HAP-1 (cell line): ENCODE measurements around the gene ADCYAP1R1.

Experiments used
- DNase-seq, 2 experiments: peaks; one replicate each; pipeline ENCODE4 v3.0.0-alpha.2; 2016 to 2020; ENCODE audit warnings: low spot score in 2 of 2
- H3K27me3 ChIP-seq: fragments of 250-450 bp; sonication (Bioruptor Pico); 2 replicates; pipeline ENCODE4 v1.5.1; 2020; ENCODE audit warnings: low read depth, mild to moderate bottlenecking, moderate library complexity
- H3K36me3 ChIP-seq: fragments of 250-450 bp; sonication (Bioruptor Pico); replicated peaks from 2 replicates; pipeline ENCODE4 v1.5.1; 2020; ENCODE audit warnings: mild to moderate bottlenecking
- H3K4me1 ChIP-seq: fragments of 250-450 bp; sonication (Bioruptor Pico); 2 replicates; pipeline ENCODE4 v1.5.1; 2020; ENCODE audit warnings: mild to moderate bottlenecking
- H3K4me3 ChIP-seq: fragments of 250-450 bp; sonication (Bioruptor Pico); 2 replicates; pipeline ENCODE4 v1.5.1; 2020; ENCODE audit warnings: mild to moderate bottlenecking, moderate library complexity
- H3K9me3 ChIP-seq: fragments of 250-450 bp; sonication (Bioruptor Pico); 2 replicates; pipeline ENCODE4 v1.5.1; 2020; ENCODE audit warnings: mild to moderate bottlenecking, moderate library complexity
- in situ Hi-C: fragments of 300-500 bp; cut with MboI; formaldehyde crosslinking; loops from 3 replicates; pipeline ENCODE4 v1.14.3; 2020; ENCODE audit warnings: low sequenced_read_pairs, inconsistent platforms, mixed read lengths

The ADCYAP1R1 gene

DNA sequence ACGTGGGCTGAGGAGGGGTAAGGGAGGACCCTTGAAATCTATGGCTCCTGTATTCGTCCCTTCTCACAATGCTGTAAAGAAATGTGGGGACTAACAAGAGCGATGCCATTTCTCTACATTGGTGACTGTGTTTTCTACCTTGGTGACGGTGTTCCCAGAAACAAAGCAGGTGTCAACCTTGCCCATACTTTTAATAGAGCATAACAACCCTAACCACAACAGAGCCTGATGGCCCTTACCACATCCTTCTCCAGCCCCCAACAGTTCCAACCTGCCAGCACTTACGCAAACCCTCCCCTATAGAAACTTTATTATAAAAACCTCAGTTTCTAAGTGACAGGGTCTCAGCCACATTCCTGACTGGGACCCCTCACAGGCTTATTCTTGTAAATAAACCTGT is 28.2 kb upstream of the ADCYAP1R1 start:
- no peaks in the 10 kb centered on the region for H3K27me3 ChIP-seq
- in situ Hi-C loops = no loop called here
- no peaks in the 10 kb centered on the region for H3K9me3 ChIP-seq
- DNase-seq = no peak
- H3K36me3 ChIP-seq = no peaks in the 10 kb centered on the region
- H3K4me3 ChIP-seq = no peak overlapping the region
- H3K4me1 ChIP-seq = no peaks in the 10 kb centered on the region

DNA sequence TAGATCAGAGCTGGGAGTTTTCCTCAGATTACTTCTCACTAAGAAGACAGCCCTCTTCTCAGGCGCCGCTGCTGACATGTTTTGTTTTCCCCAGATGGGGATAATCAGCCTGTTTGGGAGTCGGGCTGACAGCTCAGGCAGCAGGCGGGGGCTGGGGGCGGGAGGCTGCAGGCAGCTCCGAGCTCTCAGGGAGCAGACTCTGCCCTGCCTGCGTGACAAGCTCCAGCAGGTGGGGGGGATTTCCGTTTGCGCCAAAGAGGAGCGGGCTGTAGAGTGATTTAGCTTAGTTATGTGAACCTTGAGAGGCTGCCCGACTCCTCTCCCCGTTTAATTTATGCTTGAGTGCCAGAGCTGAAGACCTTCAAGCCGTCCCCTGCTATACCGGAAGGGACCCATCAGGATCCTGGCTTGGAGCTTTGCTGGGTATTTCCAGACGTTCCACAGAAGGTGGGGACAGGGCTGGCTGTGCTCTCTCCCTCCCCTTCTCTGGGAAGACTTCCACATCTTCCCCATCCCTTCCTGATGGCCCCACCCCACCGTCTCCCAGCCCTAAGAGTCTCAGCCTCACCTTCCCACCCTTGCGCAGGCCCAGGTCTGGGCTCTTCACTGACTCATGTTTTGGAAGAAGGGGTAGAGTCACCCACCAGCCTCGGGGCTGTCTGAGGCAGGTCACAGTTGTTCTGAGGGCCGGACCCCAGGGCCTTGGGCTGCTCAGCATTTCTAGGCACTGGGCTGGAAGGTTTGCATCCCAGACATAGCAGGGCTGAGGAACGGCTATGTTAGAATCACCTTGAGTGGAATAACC is 24.7 kb upstream of the ADCYAP1R1 start:
- Histone ChIP-seq H3K4me3 (no peak overlapping the region), H3K36me3 (no peaks in the 10 kb centered on the region), H3K4me1 (no peaks in the 10 kb centered on the region), H3K9me3 (no peaks in the 10 kb centered on the region), H3K27me3 (no peaks in the 10 kb centered on the region)
- no peak for DNase-seq
- in situ Hi-C loops = no loop called here

GRCh38 chr7:31028006-31028405 is 24.1 kb upstream of the ADCYAP1R1 start:
- in situ Hi-C loops = no loop called here
- Histone ChIP-seq H3K4me3 (no peak overlapping the region), H3K36me3 (no peaks in the 10 kb centered on the region), H3K9me3 (no peaks in the 10 kb centered on the region), H3K4me1 (no peaks in the 10 kb centered on the region), H3K27me3 (no peaks in the 10 kb centered on the region)
- no peak for DNase-seq

GRCh38 chr7:31028417-31028992 is 23.6 kb upstream of the ADCYAP1R1 start:
- Histone ChIP-seq H3K4me1 (no peaks in the 10 kb centered on the region), H3K36me3 (no peaks in the 10 kb centered on the region), H3K4me3 (no peak overlapping the region), H3K9me3 (no peaks in the 10 kb centered on the region), H3K27me3 (no peaks in the 10 kb centered on the region)
- DNase-seq = no peak
- in situ Hi-C loops = no loop called here

- Histone ChIP-seq H3K27me3 (no peaks in the 10 kb centered on the region), H3K9me3 (no peaks in the 10 kb centered on the region), H3K4me1 (no peaks in the 10 kb centered on the region), H3K4me3 (no peak overlapping the region), H3K36me3 (no peaks in the 10 kb centered on the region)
- no peak for DNase-seq
- in situ Hi-C loops = no loop called here
Measured at GRCh38 chr7:31029251-31030042, 22.7 kb upstream of the ADCYAP1R1 start.

DNA sequence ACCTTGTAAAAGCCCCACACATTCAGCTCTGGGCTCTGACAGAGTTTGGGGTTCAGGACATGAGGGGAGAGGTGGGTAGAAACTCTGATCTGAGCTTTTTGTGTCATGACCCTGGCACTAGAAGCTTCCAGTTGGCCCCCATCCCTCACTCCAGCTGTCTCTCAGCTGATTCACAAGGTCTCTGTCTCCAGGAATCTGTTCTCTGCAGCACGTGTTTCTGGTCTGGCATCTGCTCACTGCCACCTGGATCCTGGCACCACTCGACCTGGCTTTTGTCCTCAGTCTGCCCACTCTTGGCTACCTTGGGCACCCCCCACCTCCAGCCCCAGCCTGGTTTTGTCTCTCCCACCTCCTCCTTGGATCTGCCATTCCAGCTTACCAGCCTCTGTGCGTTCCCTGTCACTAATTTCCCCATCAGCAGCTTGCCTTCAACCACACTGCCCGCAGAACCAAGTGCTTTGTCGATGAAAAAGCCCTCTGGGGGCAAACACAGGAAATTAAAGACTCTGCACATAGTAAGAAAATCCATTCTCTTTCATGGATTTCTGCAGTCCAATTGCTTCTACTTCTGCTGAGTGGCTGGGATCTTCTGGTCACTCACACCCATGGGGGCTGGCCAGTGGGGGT is 18.3 kb upstream of the ADCYAP1R1 start:
- Histone ChIP-seq H3K9me3 (no peaks in the 10 kb centered on the region), H3K4me3 (no peak overlapping the region), H3K36me3 (no peaks in the 10 kb centered on the region), H3K27me3 (peaks cover 2% of the 10 kb centered on the region; the same call in 1 of the 2 replicates), H3K4me1 (no peaks in the 10 kb centered on the region)
- no peak for DNase-seq
- in situ Hi-C loops = no loop called here

GRCh38 chr7:31036924-31037323 is 15.2 kb upstream of the ADCYAP1R1 start:
- Histone ChIP-seq H3K9me3 (no peaks in the 10 kb centered on the region), H3K27me3 (peaks cover 5% of the 10 kb centered on the region; the same call in 1 of the 2 replicates), H3K4me1 (no peaks in the 10 kb centered on the region), H3K36me3 (no peaks in the 10 kb centered on the region), H3K4me3 (no peak overlapping the region)
- DNase-seq = no peak
- in situ Hi-C loops = no loop called here

DNA sequence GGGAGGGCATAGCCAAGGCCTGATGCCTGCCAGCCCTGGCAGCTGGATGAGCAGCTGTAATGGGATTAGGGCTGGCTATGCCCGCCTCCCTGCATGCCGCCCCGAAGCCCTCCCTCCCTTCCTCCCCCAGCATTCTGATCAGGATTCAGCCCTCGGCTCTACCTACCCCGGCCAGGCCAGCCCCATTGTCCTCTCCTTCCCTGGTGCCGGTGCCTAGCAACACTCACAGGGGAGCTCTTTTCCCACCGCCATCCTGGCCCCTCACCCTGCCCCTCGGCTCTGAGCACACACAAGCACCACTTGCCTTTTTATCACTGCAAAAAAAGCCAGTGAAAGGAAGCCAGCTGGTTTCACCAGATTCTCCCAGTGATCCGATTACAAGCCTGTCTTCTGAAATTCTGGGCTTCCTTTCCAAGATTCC is 9.0 kb upstream of the ADCYAP1R1 start:
- Histone ChIP-seq H3K4me3 (no peak overlapping the region), H3K36me3 (no peaks in the 10 kb centered on the region), H3K9me3 (no peaks in the 10 kb centered on the region), H3K27me3 (0 out of 2 replicates have a peak, but pooled peaks cover 3% of the 10 kb centered on the region), H3K4me1 (no peaks in the 10 kb centered on the region)
- DNase-seq = no peak
- in situ Hi-C loops = no loop called here

DNA sequence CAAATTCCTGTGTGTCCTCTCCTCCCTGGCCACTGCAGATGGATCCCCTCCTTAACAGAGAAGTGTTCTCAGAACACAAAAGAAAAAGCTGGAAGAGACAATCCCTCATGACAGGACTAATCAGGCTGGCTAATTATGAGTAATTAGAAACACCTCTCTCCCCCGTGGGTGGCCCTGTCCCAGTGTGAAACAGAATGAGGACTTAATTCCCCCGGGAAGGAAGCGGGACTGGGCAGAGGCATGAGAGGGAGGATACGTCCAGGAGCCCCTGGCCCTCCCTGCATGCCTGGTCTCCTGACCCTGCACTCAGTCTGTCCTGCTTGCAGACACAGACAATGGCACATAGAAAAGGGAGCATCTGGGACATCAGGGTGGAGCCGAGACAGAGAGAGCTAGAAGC is 7.6 kb upstream of the ADCYAP1R1 start:
- H3K9me3 ChIP-seq = no peaks in the 10 kb centered on the region
- no peaks in the 10 kb centered on the region for H3K36me3 ChIP-seq
- H3K4me1 ChIP-seq = no peaks in the 10 kb centered on the region
- in situ Hi-C loops = no loop called here
- no peak overlapping the region for H3K4me3 ChIP-seq
- DNase-seq = no peak
- H3K27me3 ChIP-seq = no peaks in the 10 kb centered on the region

- DNase-seq = no peak
- no peaks in the 10 kb centered on the region for H3K9me3 ChIP-seq
- in situ Hi-C loops = no loop called here
Measured at GRCh38 chr7:31046723-31047122, 5.4 kb upstream of the ADCYAP1R1 start.

DNA sequence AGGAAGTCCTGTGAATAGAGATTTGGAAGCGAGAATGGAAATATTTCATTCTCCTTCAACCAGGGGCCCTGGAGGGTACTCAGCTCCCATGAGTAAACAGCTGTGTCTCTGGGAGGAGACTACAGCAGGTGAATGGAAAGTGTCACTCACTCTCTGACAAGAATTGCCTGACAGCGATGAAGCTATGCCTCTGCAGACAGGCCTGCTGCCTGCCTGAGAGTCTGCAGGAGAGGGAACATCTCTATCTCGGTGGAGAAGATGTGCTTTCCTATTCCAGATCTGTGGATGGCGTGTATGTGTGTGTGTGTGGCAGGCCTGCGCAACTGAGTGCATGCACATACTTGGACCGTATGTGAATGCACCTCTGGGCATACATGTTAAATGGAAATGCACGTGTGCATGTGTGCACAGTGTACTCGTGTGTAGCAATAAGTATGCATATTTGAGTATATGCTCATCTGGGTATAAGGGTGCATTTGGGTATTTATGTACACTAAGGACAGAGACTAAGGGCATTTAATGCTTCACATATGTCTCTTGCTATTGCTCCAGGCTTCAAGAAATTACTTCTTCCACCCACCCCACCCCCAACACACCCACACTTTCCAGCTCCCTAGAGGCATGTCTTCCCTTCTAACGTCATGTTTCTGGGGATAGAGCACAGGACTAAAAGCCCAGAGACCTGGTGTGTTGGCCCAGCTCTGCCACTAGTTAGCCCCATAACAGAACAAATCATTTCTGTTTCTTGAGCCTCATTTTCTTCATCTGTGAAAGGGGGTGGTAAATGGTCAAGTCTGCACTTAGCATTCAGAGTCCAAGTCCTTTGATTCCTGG is 4.6 kb upstream of the ADCYAP1R1 start:
- in situ Hi-C loops = no loop called here
- H3K4me3 ChIP-seq = no peak overlapping the region
- peaks cover 19% of the 10 kb centered on the region for H3K27me3 ChIP-seq
- H3K9me3 ChIP-seq = no peaks in the 10 kb centered on the region
- H3K36me3 ChIP-seq = no peaks in the 10 kb centered on the region
- DNase-seq = no peak
- H3K4me1 ChIP-seq = no peaks in the 10 kb centered on the region

More at GRCh38 chr7:31046723-31047122, 5.4 kb upstream of the ADCYAP1R1 start:
- no peak overlapping the region for H3K4me3 ChIP-seq
- peaks cover 17% of the 10 kb centered on the region for H3K27me3 ChIP-seq
- no peaks in the 10 kb centered on the region for H3K4me1 ChIP-seq
- H3K36me3 ChIP-seq = no peaks in the 10 kb centered on the region

- peaks cover 33% of the 10 kb centered on the region for H3K27me3 ChIP-seq
- in situ Hi-C loops = no loop called here
- no peaks in the 10 kb centered on the region for H3K4me1 ChIP-seq
- H3K36me3 ChIP-seq = no peaks in the 10 kb centered on the region
- H3K9me3 ChIP-seq = no peaks in the 10 kb centered on the region
- no peak overlapping the region for H3K4me3 ChIP-seq
- DNase-seq = no peak
Measured at GRCh38 chr7:31049005-31049765, 2.9 kb upstream of the ADCYAP1R1 start.
